G401 (cell line): ENCODE data around the gene FLT1. TPM values are rescaled to one million over a fixed set of nuclear protein-coding genes. Genes with fewer than 3 reads are reported as not detected.
A peak's percentile ranks its signal among the peaks of the same experiment; 100 is the strongest.

Experiments
- DNase-seq: peaks from one replicate; pipeline ENCODE4 v3.0.0-alpha.2; 2015; ENCODE audit warnings: low spot score
- in situ Hi-C: cut with HindIII; loops from 2 replicates; pipeline ENCODE4 v1.10.0; 2016; ENCODE audit warnings: low sequenced_read_pairs, mixed read lengths
- total RNA-seq: library from RNA; depleted of rRNA; stranded (reverse); fragments of >200 nt; shearing (Covaris generic); gene quantifications from 2 replicates; pipeline ENCODE4 v1.2.3, GENCODE V29; 2014; rRNA removed

The FLT1 gene
- not detected in 2 replicates for total RNA-seq

GRCh38 chr13:28494778-28495537 is at the start of gene FLT1:
Gene FLT1, minus strand, starts transcription at chr13:28495128. Its CDS starts 285 bp downstream, at chr13:28494843.
- peak; percentile 22 for DNase-seq

GRCh38 chr13:28544026-28544425 is 49.1 kb upstream of the FLT1 start:
- in situ Hi-C loops: no loop called here

More at GRCh38 chr13:28494778-28495537, at the start of gene FLT1:
- in situ Hi-C loops: no loop called here

GRCh38 chr13:28542804-28543203 is 47.9 kb upstream of the FLT1 start:
- DNase-seq: no peak
- in situ Hi-C loops: no loop called here

More at GRCh38 chr13:28544026-28544425, 49.1 kb upstream of the FLT1 start:
- no peak for DNase-seq

GRCh38 chr13:28541966-28542365 is 47.0 kb upstream of the FLT1 start:
- in situ Hi-C loops: no loop called here
- no peak for DNase-seq

- DNase-seq: no peak
- in situ Hi-C loops: no loop called here
Observed at GRCh38 chr13:28540612-28541011, 45.7 kb upstream of the FLT1 start.

GRCh38 chr13:28539625-28540286 is 44.8 kb upstream of the FLT1 start:
- no peak for DNase-seq
- in situ Hi-C loops: no loop called here

GRCh38 chr13:28538932-28539331 is 44.0 kb upstream of the FLT1 start:
- in situ Hi-C loops: no loop called here
- no peak for DNase-seq

GRCh38 chr13:28537171-28537570 is 42.2 kb upstream of the FLT1 start:
- no peak for DNase-seq
- in situ Hi-C loops: no loop called here

- no peak for DNase-seq
- in situ Hi-C loops: no loop called here
Observed at GRCh38 chr13:28536371-28536770, 41.4 kb upstream of the FLT1 start.

- no peak for DNase-seq
- in situ Hi-C loops: no loop called here
Observed at GRCh38 chr13:28535734-28536133, 40.8 kb upstream of the FLT1 start.

- DNase-seq: no peak
- in situ Hi-C loops: no loop called here
Observed at GRCh38 chr13:28534801-28535200, 39.9 kb upstream of the FLT1 start.

GRCh38 chr13:28534210-28534609 is 39.3 kb upstream of the FLT1 start:
- no peak for DNase-seq
- in situ Hi-C loops: no loop called here

- in situ Hi-C loops: no loop called here
- no peak for DNase-seq
Observed at GRCh38 chr13:28533441-28534166, 38.7 kb upstream of the FLT1 start.

GRCh38 chr13:28533125-28533436 is 38.2 kb upstream of the FLT1 start:
- in situ Hi-C loops: no loop called here
- DNase-seq: no peak

GRCh38 chr13:28532388-28533124 is 37.6 kb upstream of the FLT1 start:
- no peak for DNase-seq
- in situ Hi-C loops: no loop called here

- DNase-seq: no peak
- in situ Hi-C loops: no loop called here
Observed at GRCh38 chr13:28531845-28532387, 37.0 kb upstream of the FLT1 start.

- in situ Hi-C loops: no loop called here
- DNase-seq: peak; percentile 15
Observed at GRCh38 chr13:28531077-28531844, 36.3 kb upstream of the FLT1 start.

- DNase-seq: peak; percentile 40
Observed at GRCh38 chr13:28530729-28531076, 35.8 kb upstream of the FLT1 start.

GRCh38 chr13:28529836-28530235 is 34.9 kb upstream of the FLT1 start:
- DNase-seq: no peak
- in situ Hi-C loops: no loop called here

More at GRCh38 chr13:28530729-28531076, 35.8 kb upstream of the FLT1 start:
- in situ Hi-C loops: no loop called here
